ENCODE results near the gene SFN. TPM values are rescaled to one million over a fixed set of nuclear protein-coding genes. Genes with fewer than 3 reads are reported as not detected.

The SFN gene
- total RNA-seq, 4 donors from 2014 or later, result 755 to 1,044 (median 948) TPM

DNA sequence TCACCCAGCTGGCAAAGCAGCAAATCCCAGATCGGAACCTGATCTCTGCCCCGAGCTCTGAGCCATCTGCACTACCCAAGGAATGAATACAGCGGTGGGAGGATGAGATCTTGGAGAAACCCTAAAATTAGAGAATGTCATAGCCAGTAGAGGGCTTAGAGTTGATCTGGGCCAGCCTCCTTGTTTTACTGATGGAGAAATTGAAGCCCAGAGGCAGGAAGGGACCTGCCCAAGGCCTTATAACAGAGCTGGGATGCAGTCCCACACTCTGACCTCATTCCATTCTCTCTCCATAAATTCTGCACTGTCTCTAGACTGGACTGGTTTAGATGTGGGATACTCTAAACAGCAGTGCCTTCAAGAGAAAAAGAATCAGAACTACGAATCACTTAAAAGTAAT lies 4.8 kb upstream of the SFN start:
- no peak for TF ChIP-seq POLR2A (IDR thresholded peaks at IDR 0.05)
- TF ChIP-seq, protein P1, sequence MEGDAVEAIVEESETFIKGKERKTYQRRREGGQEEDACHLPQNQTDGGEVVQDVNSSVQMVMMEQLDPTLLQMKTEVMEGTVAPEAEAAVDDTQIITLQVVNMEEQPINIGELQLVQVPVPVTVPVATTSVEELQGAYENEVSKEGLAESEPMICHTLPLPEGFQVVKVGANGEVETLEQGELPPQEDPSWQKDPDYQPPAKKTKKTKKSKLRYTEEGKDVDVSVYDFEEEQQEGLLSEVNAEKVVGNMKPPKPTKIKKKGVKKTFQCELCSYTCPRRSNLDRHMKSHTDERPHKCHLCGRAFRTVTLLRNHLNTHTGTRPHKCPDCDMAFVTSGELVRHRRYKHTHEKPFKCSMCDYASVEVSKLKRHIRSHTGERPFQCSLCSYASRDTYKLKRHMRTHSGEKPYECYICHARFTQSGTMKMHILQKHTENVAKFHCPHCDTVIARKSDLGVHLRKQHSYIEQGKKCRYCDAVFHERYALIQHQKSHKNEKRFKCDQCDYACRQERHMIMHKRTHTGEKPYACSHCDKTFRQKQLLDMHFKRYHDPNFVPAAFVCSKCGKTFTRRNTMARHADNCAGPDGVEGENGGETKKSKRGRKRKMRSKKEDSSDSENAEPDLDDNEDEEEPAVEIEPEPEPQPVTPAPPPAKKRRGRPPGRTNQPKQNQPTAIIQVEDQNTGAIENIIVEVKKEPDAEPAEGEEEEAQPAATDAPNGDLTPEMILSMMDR (IDR thresholded peaks at IDR 0.05), result no peak

DNA sequence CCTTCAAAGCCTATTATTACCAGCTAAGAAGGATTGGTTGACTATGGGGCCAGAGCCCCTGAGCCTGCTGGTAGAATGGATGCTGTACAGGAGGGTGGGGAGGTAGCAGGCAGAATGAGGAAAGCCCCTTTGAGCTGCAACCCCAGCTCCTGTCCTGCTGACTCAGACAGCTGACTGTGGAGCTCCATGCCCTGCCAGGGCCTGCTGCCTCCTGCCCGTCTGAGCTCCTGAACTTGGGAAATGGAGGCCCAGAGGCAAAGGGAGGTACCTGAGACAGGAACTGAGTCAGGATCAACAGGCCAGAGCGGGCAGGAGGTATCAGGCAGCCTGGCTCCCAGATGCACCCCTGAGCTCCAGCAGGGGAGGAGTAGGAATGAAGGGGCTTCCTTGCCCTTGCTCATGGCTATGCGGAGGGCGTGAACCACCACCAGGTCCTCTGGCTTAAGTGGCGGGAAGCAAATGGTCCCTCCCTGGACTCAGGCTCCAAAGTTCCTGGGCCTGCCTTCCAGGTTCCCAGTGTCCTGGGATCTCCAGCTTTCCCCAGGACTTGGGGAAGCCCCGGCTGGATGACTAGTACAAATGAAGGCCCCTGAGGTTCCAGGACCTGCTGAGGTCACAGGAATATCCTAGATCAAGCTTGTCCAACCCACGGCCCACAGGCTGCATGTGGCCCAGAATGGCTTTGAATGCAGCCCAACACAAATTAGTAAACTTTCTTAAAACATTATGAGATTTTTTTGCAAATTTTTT lies 3.9 kb upstream of the SFN start:
- intact Hi-C loops (cut with DNase I; ENCODE audit: low total_unique reads), result no loop called here
- no peak for DNase-seq (ENCODE audit: low spot score in 2 of 2)
- TF ChIP-seq, protein P1 (IDR thresholded peaks at IDR 0.05), result no peak
- no peak for TF ChIP-seq POLR2A (IDR thresholded peaks at IDR 0.05)
- H3K4me3 ChIP-seq (ENCODE audit: low read depth, poor library complexity, severe bottlenecking), result no peak overlapping the region
- 62 to 67% methylated on average over 6 to 7 of the region's 7 CpGs for WGBS, 2 donors

More for the DNA sequence above, 4.8 kb upstream of the SFN start:
- no peak overlapping the region for H3K4me3 ChIP-seq (ENCODE audit: low read depth, poor library complexity, severe bottlenecking)
- WGBS, 2 donors, result 34 to 55% methylated on average over 4 of the region's 4 CpGs
- intact Hi-C loops (cut with DNase I; ENCODE audit: low total_unique reads), result no loop called here
- DNase-seq (ENCODE audit: low spot score in 2 of 2), result no peak

DNA sequence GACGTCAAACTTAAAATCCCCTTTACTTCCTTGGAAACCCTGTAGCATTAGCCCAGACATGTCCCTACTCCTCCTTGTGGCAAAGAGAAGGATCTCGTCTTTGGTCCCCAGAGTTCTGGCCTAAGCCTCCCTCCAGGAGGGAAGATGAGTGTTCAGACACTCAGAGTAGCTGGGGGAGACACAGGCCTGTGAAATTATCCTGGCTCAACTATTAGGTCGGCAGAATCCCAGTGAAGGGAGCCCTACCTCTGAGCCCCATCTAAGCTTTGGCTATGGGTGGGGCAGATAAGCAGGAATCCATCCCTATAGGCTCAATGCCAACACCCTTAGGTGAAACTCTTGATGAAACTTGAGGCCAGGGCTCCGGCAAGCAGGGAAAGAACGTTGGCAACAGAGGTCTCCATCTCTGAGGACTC lies 1.7 kb upstream of the SFN start:
- no peak for DNase-seq (ENCODE audit: low spot score in 2 of 2)
- intact Hi-C loops (cut with DNase I; ENCODE audit: low total_unique reads), result no loop called here
- TF ChIP-seq, protein P1 (IDR thresholded peaks at IDR 0.05), result no peak
- TF ChIP-seq POLR2A (IDR thresholded peaks at IDR 0.05), result no peak
- WGBS, 2 donors, result 47 to 50% methylated on average over 5 of the region's 5 CpGs
- no peak overlapping the region for H3K4me3 ChIP-seq (ENCODE audit: low read depth, poor library complexity, severe bottlenecking)

DNA sequence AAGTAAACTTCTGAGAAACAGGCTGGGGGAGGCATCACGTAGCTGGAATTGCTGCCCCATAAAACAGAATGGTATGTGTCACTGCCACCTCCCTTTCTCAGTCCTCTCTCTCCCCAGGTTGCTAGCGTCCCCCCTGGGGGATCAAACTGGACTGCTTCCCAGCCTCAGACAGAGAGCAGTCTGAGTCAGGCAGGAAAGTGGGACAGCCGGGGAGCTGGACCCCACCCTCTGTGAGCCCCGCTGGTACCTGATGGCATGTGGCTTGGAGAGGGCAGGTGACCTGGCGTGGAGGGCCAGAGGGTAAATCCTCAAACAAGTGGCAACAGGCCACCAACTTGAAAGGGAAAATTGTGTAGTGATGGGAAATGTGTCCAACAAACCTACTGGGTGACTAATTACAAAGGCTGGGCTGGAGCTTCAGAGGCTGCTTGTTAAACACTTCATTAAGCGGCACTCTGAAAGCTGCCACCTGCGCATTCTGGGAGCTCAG lies 1.0 kb upstream of the SFN start:
- no peak overlapping the region for H3K4me3 ChIP-seq (ENCODE audit: low read depth, poor library complexity, severe bottlenecking)
- intact Hi-C loops (cut with DNase I; ENCODE audit: low total_unique reads), result no loop called here
- DNase-seq (ENCODE audit: low spot score in 2 of 2), result no peak
- TF ChIP-seq POLR2A (IDR thresholded peaks at IDR 0.05), result no peak
- TF ChIP-seq, protein P1 (IDR thresholded peaks at IDR 0.05), result no peak
- 49 to 52% methylated on average over 7 of the region's 7 CpGs for WGBS, 2 donors

DNA sequence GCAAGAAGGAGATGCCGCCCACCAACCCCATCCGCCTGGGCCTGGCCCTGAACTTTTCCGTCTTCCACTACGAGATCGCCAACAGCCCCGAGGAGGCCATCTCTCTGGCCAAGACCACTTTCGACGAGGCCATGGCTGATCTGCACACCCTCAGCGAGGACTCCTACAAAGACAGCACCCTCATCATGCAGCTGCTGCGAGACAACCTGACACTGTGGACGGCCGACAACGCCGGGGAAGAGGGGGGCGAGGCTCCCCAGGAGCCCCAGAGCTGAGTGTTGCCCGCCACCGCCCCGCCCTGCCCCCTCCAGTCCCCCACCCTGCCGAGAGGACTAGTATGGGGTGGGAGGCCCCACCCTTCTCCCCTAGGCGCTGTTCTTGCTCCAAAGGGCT lies 732 bp downstream of the SFN start:
- no peak for DNase-seq (ENCODE audit: low spot score in 2 of 2)
- peak overlapping the region; percentile 62 for H3K4me3 ChIP-seq (ENCODE audit: low read depth, poor library complexity, severe bottlenecking)
- no peak for TF ChIP-seq POLR2A (IDR thresholded peaks at IDR 0.05)
- TF ChIP-seq, protein P1 (IDR thresholded peaks at IDR 0.05), result no peak
- 47 to 61% methylated on average over 16 to 17 of the region's 20 CpGs for WGBS, 2 donors
- intact Hi-C loops (cut with DNase I; ENCODE audit: low total_unique reads), result no loop called here

Measured in lower leg skin (tissue), 4 donors.